Measurements from ENCODE around the gene KLF18.

DNA sequence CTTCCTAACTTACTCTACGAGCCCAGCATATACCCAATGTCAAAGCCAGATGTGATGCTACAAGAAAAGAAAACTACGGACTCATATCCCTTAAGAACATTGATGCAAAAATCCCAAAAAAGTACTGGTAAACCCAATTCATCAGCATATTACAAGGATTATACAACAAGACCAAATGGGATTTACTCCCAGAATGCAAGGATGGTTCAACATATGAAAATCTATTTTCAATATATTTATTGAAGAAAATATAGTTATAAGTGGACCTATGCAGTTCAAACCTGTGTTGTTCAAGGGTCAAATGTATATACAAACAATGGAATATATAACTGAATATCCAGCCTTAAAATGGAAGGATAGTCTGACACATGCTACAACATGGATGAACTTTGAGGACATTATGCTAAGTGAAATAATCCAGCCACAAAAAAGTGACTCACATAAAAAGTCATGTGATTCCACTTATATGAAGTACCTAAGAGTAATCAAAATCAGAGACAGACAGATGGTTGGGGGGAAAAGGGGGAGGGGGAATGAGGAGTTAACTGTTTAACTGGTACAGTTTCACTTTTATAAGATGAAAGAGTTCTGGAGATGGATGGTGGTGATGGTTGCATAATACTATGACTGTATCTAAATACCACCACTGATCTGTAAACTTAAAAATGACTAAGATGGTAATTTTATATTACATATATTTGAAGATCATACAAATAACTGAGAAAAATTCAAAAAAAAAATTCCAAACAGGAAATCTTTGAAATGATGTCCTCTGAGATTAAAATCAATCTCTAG, 3.7 kb upstream of the KLF18 start:
- TF ChIP-seq, protein P1, sequence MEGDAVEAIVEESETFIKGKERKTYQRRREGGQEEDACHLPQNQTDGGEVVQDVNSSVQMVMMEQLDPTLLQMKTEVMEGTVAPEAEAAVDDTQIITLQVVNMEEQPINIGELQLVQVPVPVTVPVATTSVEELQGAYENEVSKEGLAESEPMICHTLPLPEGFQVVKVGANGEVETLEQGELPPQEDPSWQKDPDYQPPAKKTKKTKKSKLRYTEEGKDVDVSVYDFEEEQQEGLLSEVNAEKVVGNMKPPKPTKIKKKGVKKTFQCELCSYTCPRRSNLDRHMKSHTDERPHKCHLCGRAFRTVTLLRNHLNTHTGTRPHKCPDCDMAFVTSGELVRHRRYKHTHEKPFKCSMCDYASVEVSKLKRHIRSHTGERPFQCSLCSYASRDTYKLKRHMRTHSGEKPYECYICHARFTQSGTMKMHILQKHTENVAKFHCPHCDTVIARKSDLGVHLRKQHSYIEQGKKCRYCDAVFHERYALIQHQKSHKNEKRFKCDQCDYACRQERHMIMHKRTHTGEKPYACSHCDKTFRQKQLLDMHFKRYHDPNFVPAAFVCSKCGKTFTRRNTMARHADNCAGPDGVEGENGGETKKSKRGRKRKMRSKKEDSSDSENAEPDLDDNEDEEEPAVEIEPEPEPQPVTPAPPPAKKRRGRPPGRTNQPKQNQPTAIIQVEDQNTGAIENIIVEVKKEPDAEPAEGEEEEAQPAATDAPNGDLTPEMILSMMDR (conservative IDR thresholded peaks at IDR 0.05; ENCODE audit: low read depth, low read length) = no peak
- no peak for TF ChIP-seq EZH2 (IDR thresholded peaks at IDR 0.05; ENCODE audit: low read length, unreplicated experiment)
- no peak for TF ChIP-seq EZH2phosphoT487 (IDR thresholded peaks at IDR 0.05; ENCODE audit: borderline replicate concordance, low read length)
